ENCODE results near the gene PPP2R5D.
"Not testable (repeated sequence)": the region's sequence is repeated elsewhere in the genome, so short reads cannot be mapped to it uniquely, and the experiment has no call there.

The PPP2R5D gene

GRCh38 chr6:43029120-43029519 lies 44.8 kb downstream of the PPP2R5D start:
- no peak for DNase-seq (ENCODE audit: low read depth)

- DNase-seq (ENCODE audit: low read depth): no peak
Measured at GRCh38 chr6:43032326-43032725, 48.0 kb downstream of the PPP2R5D start.

GRCh38 chr6:43033496-43034189 lies 49.3 kb downstream of the PPP2R5D start:
- no peak for DNase-seq (ENCODE audit: low read depth)

- no peak for DNase-seq (ENCODE audit: low read depth)
Measured at GRCh38 chr6:43034190-43034525, 49.8 kb downstream of the PPP2R5D start.

- no peak for DNase-seq (ENCODE audit: low read depth)
Measured at GRCh38 chr6:43035495-43036194, 51.3 kb downstream of the PPP2R5D start.

- no peak for DNase-seq (ENCODE audit: low read depth)
Measured at GRCh38 chr6:43036712-43037111, 52.3 kb downstream of the PPP2R5D start.

GRCh38 chr6:43037197-43037596 lies 52.8 kb downstream of the PPP2R5D start:
- DNase-seq (ENCODE audit: low read depth): no peak

GRCh38 chr6:43037706-43038105 lies 53.3 kb downstream of the PPP2R5D start:
- no peak for DNase-seq (ENCODE audit: low read depth)

- DNase-seq (ENCODE audit: low read depth): no peak
Measured at GRCh38 chr6:43038727-43039126, 54.4 kb downstream of the PPP2R5D start.

- DNase-seq (ENCODE audit: low read depth): no peak
Measured at GRCh38 chr6:43040542-43041257, 56.3 kb downstream of the PPP2R5D start.

GRCh38 chr6:43041475-43041874 lies 57.1 kb downstream of the PPP2R5D start:
- not testable (repeated sequence) for DNase-seq (ENCODE audit: low read depth)

- no peak for DNase-seq (ENCODE audit: low read depth)
Measured at GRCh38 chr6:43043310-43043709, 58.9 kb downstream of the PPP2R5D start.

- no peak for DNase-seq (ENCODE audit: low read depth)
Measured at GRCh38 chr6:43045371-43045930, 61.1 kb downstream of the PPP2R5D start.

- no peak for DNase-seq (ENCODE audit: low read depth)
Measured at GRCh38 chr6:43047998-43048397, 63.6 kb downstream of the PPP2R5D start.

GRCh38 chr6:43050981-43051380 lies 66.6 kb downstream of the PPP2R5D start:
- no peak for DNase-seq (ENCODE audit: low read depth)

- no peak for DNase-seq (ENCODE audit: low read depth)
Measured at GRCh38 chr6:43052225-43052841, 68.0 kb downstream of the PPP2R5D start.

- DNase-seq (ENCODE audit: low read depth): no peak
Measured at GRCh38 chr6:43052842-43053544, 68.6 kb downstream of the PPP2R5D start.

GRCh38 chr6:43053545-43054205 lies 69.3 kb downstream of the PPP2R5D start, which contains the start of gene CUL7:
CUL7 (minus strand) TSS chr6:43053851; CDS start chr6:43052788, 1,063 bp downstream.
- DNase-seq (ENCODE audit: low read depth): peak; percentile 84

- DNase-seq (ENCODE audit: low read depth): no peak
Measured at GRCh38 chr6:43054206-43054943, 70.0 kb downstream of the PPP2R5D start.

GRCh38 chr6:43055966-43056365 lies 71.6 kb downstream of the PPP2R5D start:
- no peak for DNase-seq (ENCODE audit: low read depth)
